Measurements from ENCODE around the gene CFAP46.
"Not testable (repeated sequence)": the region's sequence is repeated elsewhere in the genome, so short reads cannot be mapped to it uniquely, and the experiment has no call there.

Gene CFAP46

GRCh38 chr10:132912713-132913558, 29.4 kb downstream of the CFAP46 start:
- DNase-seq, result no peak

DNA sequence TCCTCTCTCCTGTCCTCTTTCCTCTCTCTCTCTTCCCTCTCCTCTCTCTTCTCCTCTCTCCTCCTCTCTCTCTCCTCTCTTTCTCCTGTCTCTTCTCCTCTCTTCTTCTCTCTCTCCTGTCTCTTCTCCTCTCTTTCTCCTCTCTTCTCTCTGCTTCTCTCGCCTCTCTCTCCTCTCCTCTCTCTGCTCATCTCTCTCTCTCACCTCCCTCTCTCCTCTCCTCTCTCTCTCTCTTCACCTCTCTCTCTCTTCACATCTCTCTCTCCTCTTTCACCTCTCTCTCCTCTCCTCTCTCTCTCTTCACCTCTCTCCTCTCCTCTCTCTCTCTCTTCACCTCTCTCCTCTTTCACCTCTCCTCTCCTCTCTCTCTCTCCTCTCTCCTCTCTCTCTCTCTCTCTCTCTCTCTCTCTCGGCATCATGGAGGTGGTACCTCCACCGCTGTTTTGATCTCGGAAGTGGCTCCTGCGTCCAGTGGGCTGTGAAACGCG, 30.1 kb downstream of the CFAP46 start:
- no peak for DNase-seq

DNA sequence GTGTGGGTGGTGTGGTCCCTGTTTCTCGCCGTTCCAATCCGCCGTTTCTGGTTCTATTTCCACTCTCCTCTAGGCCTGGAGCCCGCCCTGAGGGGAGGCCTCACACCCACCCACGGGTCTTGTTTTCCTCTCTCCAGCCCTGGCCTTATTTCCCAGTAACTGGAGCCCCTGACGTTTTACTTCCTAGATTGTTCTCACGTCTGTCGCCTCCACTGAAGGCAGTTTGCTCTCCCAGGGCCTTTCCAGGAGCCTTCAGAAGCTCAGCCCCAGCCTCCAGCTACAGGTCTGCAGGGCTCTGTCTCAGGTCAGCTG, 30.6 kb downstream of the CFAP46 start:
- no peak for DNase-seq

- DNase-seq, result no peak
These were observed 31.2 kb downstream of the CFAP46 start for GRCh38 chr10:132910901-132911785.

- DNase-seq, result no peak
These were observed 32.0 kb downstream of the CFAP46 start for GRCh38 chr10:132910186-132910880.

- DNase-seq, result no peak
These were observed 32.8 kb downstream of the CFAP46 start for GRCh38 chr10:132909491-132910071.

- no peak for DNase-seq
These were observed 33.6 kb downstream of the CFAP46 start for GRCh38 chr10:132908621-132909295.

GRCh38 chr10:132907821-132908620, 34.3 kb downstream of the CFAP46 start:
- DNase-seq, result no peak

GRCh38 chr10:132906836-132907235, 35.5 kb downstream of the CFAP46 start:
- DNase-seq, result no peak

DNA sequence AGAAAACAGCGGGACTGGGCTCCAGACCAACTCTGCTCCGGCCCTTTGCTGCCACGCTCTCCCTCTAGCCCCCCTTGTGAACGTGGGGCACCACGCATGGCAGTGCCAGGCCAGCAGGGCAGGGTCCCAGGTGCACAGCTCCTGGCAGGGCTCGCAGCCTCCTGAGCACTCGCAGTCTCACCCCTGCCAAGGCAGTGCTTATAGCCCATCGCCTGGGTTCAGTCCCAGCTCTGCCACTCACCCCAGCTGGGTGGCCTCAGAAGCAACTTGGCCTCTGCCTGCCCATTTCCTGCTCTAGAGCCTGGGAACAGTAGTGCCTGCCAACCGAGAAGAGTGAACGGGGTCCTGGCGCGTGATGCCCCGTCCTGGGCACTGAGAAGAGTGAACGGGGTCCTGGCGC, 36.3 kb downstream of the CFAP46 start:
- no peak for DNase-seq

GRCh38 chr10:132905661-132906060, 36.7 kb downstream of the CFAP46 start:
- no peak for DNase-seq

GRCh38 chr10:132904814-132905649, 37.3 kb downstream of the CFAP46 start:
- peak; percentile 11 to 21 (median 16) for DNase-seq

GRCh38 chr10:132904181-132904813, 38.1 kb downstream of the CFAP46 start:
- DNase-seq, result peak; percentile 69 to 73 (median 70)

DNA sequence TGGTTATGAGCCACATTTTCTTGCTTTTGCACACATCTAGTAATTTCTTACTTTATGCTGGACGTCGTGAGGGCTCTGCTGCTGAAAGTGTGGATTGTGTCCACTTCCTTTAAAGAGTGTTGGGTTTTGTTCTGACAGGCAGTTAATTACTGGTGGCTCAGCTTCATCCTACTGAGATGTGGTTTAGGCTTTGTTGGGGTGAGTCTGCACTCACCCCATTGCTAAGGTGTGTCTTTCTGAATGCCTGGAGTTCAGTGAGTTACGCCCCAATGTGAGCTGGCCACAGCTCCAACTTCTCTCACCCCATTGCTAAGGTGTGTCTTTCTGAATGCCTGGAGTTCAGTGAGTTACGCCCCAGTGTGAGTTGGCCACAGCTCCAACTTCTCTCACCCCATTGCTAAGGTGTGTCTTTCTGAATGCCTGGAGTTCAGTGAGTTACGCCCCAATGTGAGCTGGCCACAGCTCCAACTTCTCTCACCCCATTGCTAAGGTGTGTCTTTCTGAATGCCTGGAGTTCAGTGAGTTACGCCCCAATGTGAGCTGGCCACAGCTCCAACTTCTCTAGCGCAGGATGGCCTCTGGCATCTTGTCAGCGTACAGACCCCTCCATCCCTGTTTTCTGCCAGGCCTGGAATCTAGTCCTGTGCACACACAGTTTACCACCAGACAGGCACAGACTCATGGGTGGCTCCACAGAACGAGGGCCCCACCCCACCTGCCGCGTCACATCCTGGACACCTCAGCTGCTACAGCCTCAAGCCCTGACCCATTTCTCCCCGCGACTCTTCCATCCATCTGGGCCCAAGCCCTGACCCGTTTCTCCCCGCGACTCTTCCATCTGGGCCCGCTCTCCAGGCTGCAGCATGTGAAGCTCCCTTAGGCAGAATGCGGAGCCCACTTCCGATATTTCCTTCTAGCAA, 39.5 kb downstream of the CFAP46 start:
- DNase-seq, result not testable (repeated sequence)

- DNase-seq, result no peak
These were observed 41.0 kb downstream of the CFAP46 start for GRCh38 chr10:132901351-132901750.

- DNase-seq, result no peak
These were observed 42.1 kb downstream of the CFAP46 start for GRCh38 chr10:132900211-132900756.

DNA sequence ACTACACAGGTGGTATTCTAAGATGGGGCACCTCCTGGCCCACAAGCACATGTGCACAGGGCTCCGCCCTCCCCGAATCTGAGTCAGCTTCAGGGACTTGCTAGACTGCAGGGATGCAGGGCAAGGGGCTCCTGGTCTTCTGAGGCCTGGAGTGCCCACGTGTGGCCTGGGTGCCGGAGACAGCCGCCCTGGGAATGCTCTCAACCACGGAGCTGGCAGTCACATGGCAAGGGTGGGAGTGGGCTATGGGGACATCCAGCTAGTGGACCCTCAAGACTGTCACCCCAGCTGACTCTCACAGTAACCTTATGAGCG, 42.7 kb downstream of the CFAP46 start:
- DNase-seq, result no peak

DNA sequence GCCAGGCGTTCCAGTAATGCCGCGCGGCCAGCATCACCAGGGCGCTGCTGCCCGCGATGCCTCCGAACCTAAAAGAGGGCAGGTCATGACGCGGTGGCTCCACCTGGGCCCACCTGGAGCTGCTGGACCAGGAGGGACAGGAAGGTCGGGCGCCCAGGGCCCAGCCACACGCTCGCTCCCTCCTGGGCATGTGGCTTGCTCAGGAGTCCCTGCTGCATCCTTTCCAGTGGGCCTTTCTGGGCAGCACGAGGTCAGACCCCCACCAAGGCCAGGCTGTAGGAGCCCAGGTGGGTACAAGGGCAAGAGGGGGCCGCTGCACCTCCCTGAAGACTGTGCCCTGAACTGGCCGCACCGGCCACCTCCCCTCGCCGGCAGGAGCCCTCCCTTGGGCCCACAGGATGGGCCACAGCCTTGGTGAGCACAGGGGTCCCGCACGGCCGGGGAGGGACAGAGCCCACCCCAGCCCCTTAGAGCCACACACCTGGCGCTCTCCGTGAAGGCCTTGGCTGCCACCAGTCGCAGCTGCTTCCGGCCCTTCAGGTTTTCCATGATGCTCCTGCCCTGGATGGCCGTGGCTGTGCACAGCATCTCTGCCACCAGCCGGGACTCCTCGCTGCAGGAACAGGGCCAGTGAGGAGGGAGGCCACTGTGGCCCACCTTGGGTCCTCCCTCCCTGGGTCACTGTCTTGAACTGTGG, 43.2 kb downstream of the CFAP46 start:
- DNase-seq, result no peak
